ENCODE results near the gene CTNND2.

- TF ChIP-seq CTCF (IDR thresholded peaks at IDR 0.05; ENCODE audit: low read depth, low read length, poor library complexity, severe bottlenecking) (no peak), EZH2phosphoT487 (IDR thresholded peaks at IDR 0.05; ENCODE audit: borderline replicate concordance, low read length) (no peak)
Measured at GRCh38 chr5:11046160-11046559, 858.1 kb downstream of the CTNND2 start.

Data from DOHH2 (cell line).